ENCODE results near the gene MCIDAS. TPM values are rescaled to one million over a fixed set of nuclear protein-coding genes. Genes with fewer than 3 reads are reported as not detected.

The MCIDAS gene
- total and polyA plus RNA-seq, 8 donors = 0.53 to 4.6 (median 1.8) TPM; not detected in 3

GRCh38 chr5:55223812-55224240, 3.3 kb downstream of the MCIDAS start:
- intact Hi-C loops (cut with DNase I; ENCODE audit: low total_unique reads) = no loop called here
- Histone ChIP-seq H3K27ac (no peak overlapping the region), H3K36me3 (no peaks in the 10 kb centered on the region), H3K9me3 (no peaks in the 10 kb centered on the region), H3K27me3 (peaks cover 20 to 100% (median 83%) of the 10 kb centered on the region in 3 donors), H3K4me3 (no peak overlapping the region), H3K4me1 (peaks cover 40 to 61% (median 45%) of the 10 kb centered on the region in 4 donors)
- no peak for DNase-seq
- TF ChIP-seq POLR2A (IDR thresholded peaks at IDR 0.05) (no peak), EP300 (IDR thresholded peaks at IDR 0.05) (no peak), POLR2AphosphoS5 (IDR thresholded peaks at IDR 0.05) (no peak), CTCF (IDR thresholded peaks at IDR 0.05) (no peak)
- 58 to 76% (median 62%) methylated on average over 7 of the region's 7 CpGs for WGBS, 5 donors

GRCh38 chr5:55222985-55223811, 3.9 kb downstream of the MCIDAS start:
- Histone ChIP-seq H3K4me3 (peak overlapping the region in 1 of 4 donors; percentile 18), H3K27ac (no peak overlapping the region), H3K36me3 (no peaks in the 10 kb centered on the region), H3K27me3 (peaks cover 16 to 100% (median 77%) of the 10 kb centered on the region in 3 donors), H3K4me1 (peaks cover 40 to 60% (median 45%) of the 10 kb centered on the region in 4 donors), H3K9me3 (no peaks in the 10 kb centered on the region)
- peak in 1 of 2 donors; percentile 56 for DNase-seq
- intact Hi-C loops (cut with DNase I; ENCODE audit: low total_unique reads) = no loop called here
- WGBS, 5 donors = 31 to 58% (median 41%) methylated on average over 53 to 61 of the region's 61 CpGs
- TF ChIP-seq POLR2A (IDR thresholded peaks at IDR 0.05) (no peak), POLR2AphosphoS5 (IDR thresholded peaks at IDR 0.05) (no peak), EP300 (IDR thresholded peaks at IDR 0.05) (no peak), CTCF (IDR thresholded peaks at IDR 0.05) (no peak)

GRCh38 chr5:55222092-55222984, 4.8 kb downstream of the MCIDAS start:
- TF ChIP-seq POLR2A (IDR thresholded peaks at IDR 0.05) (no peak), CTCF (IDR thresholded peaks at IDR 0.05) (no peak), POLR2AphosphoS5 (IDR thresholded peaks at IDR 0.05) (no peak), EP300 (IDR thresholded peaks at IDR 0.05) (no peak)
- Histone ChIP-seq H3K27ac (no peak overlapping the region), H3K9me3 (no peaks in the 10 kb centered on the region), H3K4me1 (peaks cover 34 to 52% (median 39%) of the 10 kb centered on the region in 4 donors), H3K4me3 (no peak overlapping the region), H3K36me3 (no peaks in the 10 kb centered on the region), H3K27me3 (peaks cover 16 to 96% (median 69%) of the 10 kb centered on the region in 3 donors)
- no peak for DNase-seq
- 38 to 68% (median 45%) methylated on average over 30 of the region's 30 CpGs for WGBS, 5 donors
- intact Hi-C loops (cut with DNase I; ENCODE audit: low total_unique reads) = no loop called here

All from stomach (tissue), 9 donors.